Fibroblast of upper back skin (primary cell): ENCODE measurements around the gene GGA3.
A peak's percentile ranks its signal among the peaks of the same experiment; 100 is the strongest.
"Not testable (repeated sequence)": the region's sequence is repeated elsewhere in the genome, so short reads cannot be mapped to it uniquely, and the experiment has no call there.

ENCODE experiments used
- DNase-seq: peaks from one replicate; pipeline ENCODE4 v3.0.0-alpha.2; 2013

The GGA3 gene

GRCh38 chr17:75208161-75208560 is 53.2 kb downstream of the GGA3 start:
- no peak for DNase-seq

GRCh38 chr17:75207760-75208159 is 53.6 kb downstream of the GGA3 start:
- DNase-seq = no peak

DNA sequence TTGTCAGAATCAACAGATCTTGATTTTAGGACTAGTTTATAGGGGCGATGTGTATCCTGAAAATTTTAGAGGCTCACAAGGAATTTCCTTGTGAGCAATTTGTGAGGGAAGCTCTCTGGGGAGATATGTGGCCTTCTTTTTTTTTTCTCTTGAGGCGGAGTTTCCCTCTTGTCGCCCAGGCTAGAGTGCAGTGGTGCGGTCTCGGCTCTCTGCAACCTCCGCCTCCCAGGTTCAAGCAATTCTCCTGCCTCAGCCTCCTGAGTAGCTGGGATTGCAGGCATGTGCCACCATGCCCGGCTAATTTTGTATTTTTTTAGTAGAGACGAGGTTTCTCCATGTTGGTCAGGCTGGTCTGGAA is 54.4 kb downstream of the GGA3 start:
- not testable (repeated sequence) for DNase-seq

DNA sequence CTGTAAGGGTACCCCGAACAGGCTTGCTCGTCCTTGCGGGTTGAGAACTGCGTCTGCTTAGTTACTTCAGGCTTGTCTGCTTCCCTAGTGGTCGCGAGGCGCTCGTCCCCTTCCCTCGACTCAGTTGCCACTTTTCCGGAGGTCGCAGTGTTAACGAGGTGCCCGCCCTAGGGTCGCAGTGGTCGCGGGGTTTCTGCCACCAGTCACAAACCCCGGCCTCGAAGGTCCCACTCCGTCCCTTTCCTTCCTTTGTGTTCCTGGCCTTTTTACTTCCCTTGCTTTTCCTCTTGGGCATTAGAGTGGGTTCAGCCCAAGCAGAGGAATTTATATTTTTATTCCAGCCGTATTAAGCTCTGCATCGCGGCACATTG is 55.6 kb downstream of the GGA3 start:
- DNase-seq = no peak

GRCh38 chr17:75205037-75205792 is 56.2 kb downstream of the GGA3 start, which contains the start of gene NUP85:
NUP85 (plus strand) TSS chr17:75205679; CDS start chr17:75205762, 83 bp downstream.
- DNase-seq = peak; percentile 92

DNA sequence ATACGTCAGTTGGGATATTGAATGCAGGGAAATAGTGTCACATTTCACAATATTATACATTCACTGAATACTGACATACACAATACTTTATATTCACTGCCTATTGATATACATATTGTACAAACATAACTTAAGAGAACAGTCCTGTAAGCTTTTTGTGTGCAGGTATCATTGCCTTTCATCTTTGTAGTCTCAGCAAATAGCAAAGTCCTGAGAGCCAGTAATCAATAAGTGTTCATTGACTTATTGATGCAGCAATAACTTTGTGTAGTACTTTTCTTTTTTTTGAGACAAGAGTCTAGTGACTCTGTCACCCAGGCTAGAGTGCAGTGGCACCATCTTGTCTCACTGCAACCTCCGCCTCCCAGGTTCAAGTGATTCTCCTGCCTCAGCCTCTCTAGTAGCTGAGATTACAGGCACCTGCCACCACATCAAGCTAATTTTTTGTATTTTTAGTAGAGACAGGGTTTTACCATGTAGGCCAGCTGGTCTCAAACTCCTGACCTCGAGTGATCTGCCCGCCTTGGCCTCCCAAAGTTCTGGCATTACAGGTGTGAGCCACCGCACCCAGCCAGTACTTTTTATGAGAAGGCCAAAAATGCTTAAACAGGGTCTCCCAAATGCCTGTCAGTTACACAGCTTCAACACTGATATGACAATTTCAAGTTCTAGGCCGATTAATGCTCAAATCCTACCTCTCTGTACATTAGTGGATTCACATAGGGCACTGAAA is 61.4 kb downstream of the GGA3 start:
- DNase-seq = no peak

DNA sequence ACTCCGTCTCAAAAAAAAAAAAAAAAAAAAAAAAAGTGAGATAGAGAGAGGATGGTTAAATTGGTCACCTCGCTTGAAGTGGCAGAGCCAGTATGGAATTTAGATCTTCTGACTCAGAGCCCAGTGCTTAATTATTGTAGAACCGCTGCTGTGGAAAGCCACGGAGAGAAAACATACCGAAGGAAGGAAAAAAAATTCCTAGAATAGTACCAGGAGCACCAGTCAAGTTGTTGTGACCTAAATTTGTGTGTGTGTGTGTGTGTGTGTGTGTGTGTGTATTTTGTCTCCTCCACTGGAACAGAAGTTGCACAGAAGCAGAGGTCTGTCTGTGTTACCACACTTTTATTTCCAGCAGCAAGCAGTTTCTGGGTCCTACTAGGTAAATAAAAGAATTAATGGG is 66.5 kb downstream of the GGA3 start:
- peak; percentile 41 for DNase-seq

- DNase-seq = peak; percentile 42
Measured at GRCh38 chr17:75191584-75191983, 69.8 kb downstream of the GGA3 start.

GRCh38 chr17:75188614-75189013 is 72.8 kb downstream of the GGA3 start:
- no peak for DNase-seq
